ENCODE data around the gene RAET1G.
"Not testable (repeated sequence)": the region's sequence is repeated elsewhere in the genome, so short reads cannot be mapped to it uniquely, and the experiment has no call there.

Gene RAET1G

GRCh38 chr6:149909701-149910470 is 13.0 kb downstream of the RAET1G start:
- H3K36me3 ChIP-seq (replicated peaks; ENCODE audit: insufficient read depth, low read length): no peaks in the 10 kb centered on the region
- H2AFZ ChIP-seq (ENCODE audit: low read length): no peak overlapping the region
- H3K9me3 ChIP-seq (replicated peaks; ENCODE audit: insufficient read depth, low read length): no peaks in the 10 kb centered on the region
- H3K4me3 ChIP-seq (ENCODE audit: low read length): no peak overlapping the region
- H4K20me1 ChIP-seq (ENCODE audit: insufficient read depth, low read length): no peaks in the 10 kb centered on the region
- no peak overlapping the region for H3K4me2 ChIP-seq (ENCODE audit: low read depth, low read length)
- H3K79me2 ChIP-seq (ENCODE audit: low read length): no peaks in the 10 kb centered on the region
- no peak overlapping the region for H3K9ac ChIP-seq (ENCODE audit: low read length)
- no peaks in the 10 kb centered on the region for H3F3A ChIP-seq (ENCODE audit: insufficient read depth, low read length)
- H3K4me1 ChIP-seq (ENCODE audit: low read length): no peaks in the 10 kb centered on the region
- TF ChIP-seq EZH2phosphoT487 (IDR thresholded peaks at IDR 0.05; ENCODE audit: low read length): no peak
- no peak for TF ChIP-seq EZH2 (optimal IDR thresholded peaks at IDR 0.05; ENCODE audit: low read depth, low read length)
- TF ChIP-seq CTCF (IDR thresholded peaks at IDR 0.05; ENCODE audit: low read length): no peak
- peaks cover 79% of the 10 kb centered on the region for H3K27me3 ChIP-seq (replicated peaks; ENCODE audit: insufficient read depth, low read length)
- no peaks in the 10 kb centered on the region for H3K9me2 ChIP-seq (replicated peaks; ENCODE audit: insufficient read depth, low read length)
- no peak overlapping the region for H3K27ac ChIP-seq (ENCODE audit: low read length)
- no peak for DNase-seq

GRCh38 chr6:149908480-149908879 is 14.4 kb downstream of the RAET1G start:
- H3F3A ChIP-seq (ENCODE audit: insufficient read depth, low read length); H3K4me3 ChIP-seq (ENCODE audit: low read length): not testable (repeated sequence)

GRCh38 chr6:149907317-149907716 is 15.6 kb downstream of the RAET1G start:
- no peaks in the 10 kb centered on the region for H3K79me2 ChIP-seq (ENCODE audit: low read length)
- H4K20me1 ChIP-seq (ENCODE audit: insufficient read depth, low read length): no peaks in the 10 kb centered on the region
- H3K27ac ChIP-seq (ENCODE audit: low read length): no peak overlapping the region
- H3K4me3 ChIP-seq (ENCODE audit: low read length): no peak overlapping the region
- H3K4me1 ChIP-seq (ENCODE audit: low read length): no peaks in the 10 kb centered on the region
- DNase-seq: no peak
- H3K36me3 ChIP-seq (replicated peaks; ENCODE audit: insufficient read depth, low read length): no peaks in the 10 kb centered on the region
- no peak overlapping the region for H3K9ac ChIP-seq (ENCODE audit: low read length)
- H3F3A ChIP-seq (ENCODE audit: insufficient read depth, low read length): no peaks in the 10 kb centered on the region
- H3K9me2 ChIP-seq (replicated peaks; ENCODE audit: insufficient read depth, low read length): no peaks in the 10 kb centered on the region
- H3K9me3 ChIP-seq (replicated peaks; ENCODE audit: insufficient read depth, low read length): no peaks in the 10 kb centered on the region
- H3K4me2 ChIP-seq (ENCODE audit: low read depth, low read length): no peak overlapping the region
- TF ChIP-seq CTCF (IDR thresholded peaks at IDR 0.05; ENCODE audit: low read length) (no peak), EZH2 (optimal IDR thresholded peaks at IDR 0.05; ENCODE audit: low read depth, low read length) (no peak), EZH2phosphoT487 (IDR thresholded peaks at IDR 0.05; ENCODE audit: low read length) (no peak)
- H3K27me3 ChIP-seq (replicated peaks; ENCODE audit: insufficient read depth, low read length): peaks cover 79% of the 10 kb centered on the region
- no peak overlapping the region for H2AFZ ChIP-seq (ENCODE audit: low read length)

More at GRCh38 chr6:149908480-149908879, 14.4 kb downstream of the RAET1G start:
- not testable (repeated sequence) for H3K9ac ChIP-seq (ENCODE audit: low read length); H3K9me3 ChIP-seq (replicated peaks; ENCODE audit: insufficient read depth, low read length); H3K4me2 ChIP-seq (ENCODE audit: low read depth, low read length); H3K79me2 ChIP-seq (ENCODE audit: low read length); H4K20me1 ChIP-seq (ENCODE audit: insufficient read depth, low read length); H3K9me2 ChIP-seq (replicated peaks; ENCODE audit: insufficient read depth, low read length); H3K4me1 ChIP-seq (ENCODE audit: low read length); H3K36me3 ChIP-seq (replicated peaks; ENCODE audit: insufficient read depth, low read length); H3K27ac ChIP-seq (ENCODE audit: low read length); DNase-seq; H2AFZ ChIP-seq (ENCODE audit: low read length)
- H3K27me3 ChIP-seq (replicated peaks; ENCODE audit: insufficient read depth, low read length): peaks cover 79% of the 10 kb centered on the region

- no peaks in the 10 kb centered on the region for H3K36me3 ChIP-seq (replicated peaks; ENCODE audit: insufficient read depth, low read length)
- H3K9me3 ChIP-seq (replicated peaks; ENCODE audit: insufficient read depth, low read length): no peaks in the 10 kb centered on the region
- no peak overlapping the region for H3K27ac ChIP-seq (ENCODE audit: low read length)
Observed at GRCh38 chr6:149906405-149906804, 16.5 kb downstream of the RAET1G start.

More at GRCh38 chr6:149906405-149906804, 16.5 kb downstream of the RAET1G start:
- no peaks in the 10 kb centered on the region for H3K79me2 ChIP-seq (ENCODE audit: low read length)
- H2AFZ ChIP-seq (ENCODE audit: low read length): no peak overlapping the region
- peaks cover 82% of the 10 kb centered on the region for H3K27me3 ChIP-seq (replicated peaks; ENCODE audit: insufficient read depth, low read length)
- H3K9ac ChIP-seq (ENCODE audit: low read length): no peak overlapping the region
- no peak overlapping the region for H3K4me2 ChIP-seq (ENCODE audit: low read depth, low read length)
- no peaks in the 10 kb centered on the region for H4K20me1 ChIP-seq (ENCODE audit: insufficient read depth, low read length)
- H3F3A ChIP-seq (ENCODE audit: insufficient read depth, low read length): no peaks in the 10 kb centered on the region
- TF ChIP-seq EZH2 (optimal IDR thresholded peaks at IDR 0.05; ENCODE audit: low read depth, low read length) (no peak), EZH2phosphoT487 (IDR thresholded peaks at IDR 0.05; ENCODE audit: low read length) (no peak), CTCF (IDR thresholded peaks at IDR 0.05; ENCODE audit: low read length) (no peak)
- H3K9me2 ChIP-seq (replicated peaks; ENCODE audit: insufficient read depth, low read length): no peaks in the 10 kb centered on the region
- no peak overlapping the region for H3K4me3 ChIP-seq (ENCODE audit: low read length)
- no peaks in the 10 kb centered on the region for H3K4me1 ChIP-seq (ENCODE audit: low read length)
- DNase-seq: no peak

Data from MM.1S (cell line).